GM21528 (cell line): ENCODE data around the gene IQGAP3.

Source experiments
- ATAC-seq: cut with Tn5 transposase; IDR thresholded peaks from one replicate; pipeline ENCODE4 v1.9.1; 2021; ENCODE audit warnings: mild to moderate bottlenecking, moderate library complexity; ENCODE audit not compliant: unreplicated experiment, low FRiP score

The IQGAP3 gene

DNA sequence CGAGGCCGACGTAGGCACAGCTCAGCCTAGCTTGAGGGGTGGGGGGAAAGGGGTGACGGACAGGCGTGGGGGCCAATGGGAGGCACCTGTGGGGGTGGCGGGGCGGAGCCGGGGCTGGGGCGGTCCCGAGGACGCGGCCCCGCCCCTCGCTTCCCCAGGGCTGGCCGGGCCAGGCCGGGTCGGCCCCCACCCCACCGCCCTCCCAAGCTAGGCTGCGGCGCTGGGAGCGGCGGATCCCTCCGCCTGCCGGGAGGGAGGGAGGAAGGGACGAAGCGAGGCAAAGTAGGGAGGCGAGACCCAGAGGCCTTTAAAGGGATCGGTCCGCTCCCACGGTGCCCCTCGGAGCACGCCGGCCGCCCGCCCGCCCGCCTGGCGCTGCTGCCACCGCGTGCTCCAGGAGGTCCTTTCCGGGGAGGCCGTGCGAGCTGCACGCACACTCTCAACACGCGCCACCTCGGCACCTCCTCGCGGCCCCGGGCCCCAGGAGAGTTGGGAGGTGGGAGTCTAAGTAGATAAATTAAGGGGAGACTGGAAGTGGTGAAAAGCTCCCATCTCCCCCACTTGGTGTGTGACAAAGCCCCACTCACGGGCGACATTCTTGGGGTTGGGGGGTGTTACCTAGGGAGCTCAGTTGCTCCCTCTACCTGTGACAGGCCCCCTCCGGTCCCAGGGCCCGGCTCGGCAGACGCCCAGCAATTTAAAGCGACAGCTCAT lies 71.4 kb downstream of the IQGAP3 start:
- peak; percentile 44 for ATAC-seq

DNA sequence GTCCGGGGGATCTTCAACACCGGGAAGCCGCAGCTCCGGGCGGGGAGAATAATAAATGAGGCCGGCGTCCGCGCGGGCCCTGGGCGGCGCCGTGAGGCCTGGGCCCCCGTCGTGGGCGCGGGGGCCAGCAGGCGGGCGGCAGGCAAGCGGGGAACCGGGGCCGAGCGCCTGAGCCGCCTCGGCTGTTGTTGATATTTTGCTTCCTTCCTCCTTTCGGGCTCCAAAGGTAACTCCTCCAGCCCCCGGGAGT lies 71.9 kb downstream of the IQGAP3 start, which contains the start of gene MEF2D:
Gene MEF2D (minus strand): TSS at position 233 of the 250 bp plus-strand sequence. CDS start 17,483 bp downstream, outside the sequence.
- no peak for ATAC-seq

DNA sequence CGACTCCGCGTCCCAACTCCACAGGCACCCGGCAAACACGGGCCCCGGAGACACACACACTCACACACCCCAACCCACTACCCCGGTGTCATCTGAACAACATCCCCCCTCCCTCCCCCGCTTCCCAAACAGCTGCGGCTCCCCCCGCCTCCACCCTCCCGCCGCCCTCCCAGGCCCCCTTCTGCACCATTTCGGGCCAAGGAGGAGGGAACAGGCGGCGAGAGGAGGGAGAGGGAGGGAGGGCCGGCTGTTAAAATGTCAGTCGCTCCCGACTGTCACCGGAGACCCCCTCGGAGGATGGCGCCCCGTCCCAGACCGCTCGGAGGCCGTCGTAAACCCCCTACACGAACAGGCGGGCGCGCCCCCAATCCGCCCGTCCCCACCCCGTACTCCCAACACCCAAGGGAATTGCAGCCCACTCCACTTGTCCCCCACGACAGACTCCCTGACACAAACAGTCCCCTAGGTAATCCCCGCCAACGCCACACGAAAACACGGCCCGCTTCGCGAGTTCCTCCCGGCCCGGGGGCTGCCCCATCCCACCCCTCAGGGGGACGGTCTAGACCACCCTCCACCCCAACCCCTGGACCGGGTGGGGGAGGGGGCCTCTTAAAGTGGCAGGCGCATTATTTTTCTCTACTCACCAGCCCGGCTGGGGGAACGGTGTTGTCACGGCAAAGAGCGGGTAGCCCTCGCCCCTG lies 72.4 kb downstream of the IQGAP3 start:
- ATAC-seq: peak; percentile 3

DNA sequence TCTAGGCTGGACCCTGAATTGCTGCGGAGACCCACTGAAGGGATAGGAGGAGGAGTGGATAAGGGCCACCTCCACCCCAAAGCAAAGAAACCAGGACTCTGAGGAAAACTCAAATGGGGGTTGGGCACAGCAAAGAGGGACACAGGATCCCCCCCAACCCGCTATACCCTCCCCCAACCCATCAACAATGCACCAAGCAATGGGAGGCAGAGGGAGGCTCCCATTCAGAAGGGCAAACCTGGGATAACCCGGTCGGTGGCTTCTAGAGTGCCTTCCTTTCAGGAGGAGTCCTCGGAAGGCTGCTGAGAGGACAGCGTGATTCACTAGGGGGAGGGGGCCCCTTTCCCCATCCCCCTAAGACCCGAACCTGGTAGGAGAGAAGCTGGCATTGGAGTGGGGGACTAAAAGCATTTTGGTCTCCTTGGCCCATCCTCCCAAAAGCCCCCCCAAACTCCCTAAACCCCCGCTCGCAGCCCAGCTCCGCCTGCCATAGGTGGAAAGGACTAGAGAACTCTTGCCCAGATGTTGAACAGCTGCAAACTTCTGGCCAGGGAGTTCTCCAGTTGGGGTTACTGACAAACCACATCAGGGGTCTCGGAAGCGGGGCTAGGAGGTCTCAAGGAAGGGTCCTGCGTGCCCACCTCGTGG lies 73.0 kb downstream of the IQGAP3 start:
- ATAC-seq: no peak

DNA sequence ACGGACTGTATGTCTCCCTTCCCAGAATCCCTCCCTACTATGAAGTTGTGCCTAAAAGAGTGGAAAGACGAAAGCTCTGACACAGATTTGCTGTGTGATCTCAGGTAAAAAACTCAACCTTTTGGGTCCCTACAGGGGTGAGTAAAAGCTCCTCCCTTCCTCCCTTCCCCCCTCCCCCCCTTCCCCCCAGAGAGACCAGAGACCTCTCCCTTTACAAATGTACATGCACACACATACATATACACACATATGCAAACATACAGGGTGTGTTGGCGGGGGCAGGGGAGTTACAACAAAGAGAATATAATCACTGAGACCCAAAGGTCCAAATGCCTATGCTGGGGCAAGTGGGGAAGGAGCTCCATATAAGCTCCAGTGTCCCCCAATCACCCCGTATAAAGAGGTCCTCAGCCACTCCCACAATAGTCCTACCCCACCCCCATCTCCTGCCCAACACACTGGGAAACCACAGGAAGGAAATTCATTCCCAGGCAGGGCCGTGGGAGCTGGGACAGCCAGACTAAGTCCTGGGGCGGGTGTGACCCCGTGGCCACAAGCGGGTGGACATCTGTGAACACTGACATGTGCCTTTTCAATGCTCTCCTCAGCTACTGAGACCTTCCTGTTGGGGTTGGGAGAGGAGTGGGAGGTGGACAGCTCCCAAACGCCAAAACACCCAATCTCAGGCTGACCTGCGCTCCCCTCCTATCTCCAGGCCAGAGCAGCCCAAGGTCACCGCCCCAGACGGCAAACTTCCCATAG lies 73.8 kb downstream of the IQGAP3 start:
- no peak for ATAC-seq

DNA sequence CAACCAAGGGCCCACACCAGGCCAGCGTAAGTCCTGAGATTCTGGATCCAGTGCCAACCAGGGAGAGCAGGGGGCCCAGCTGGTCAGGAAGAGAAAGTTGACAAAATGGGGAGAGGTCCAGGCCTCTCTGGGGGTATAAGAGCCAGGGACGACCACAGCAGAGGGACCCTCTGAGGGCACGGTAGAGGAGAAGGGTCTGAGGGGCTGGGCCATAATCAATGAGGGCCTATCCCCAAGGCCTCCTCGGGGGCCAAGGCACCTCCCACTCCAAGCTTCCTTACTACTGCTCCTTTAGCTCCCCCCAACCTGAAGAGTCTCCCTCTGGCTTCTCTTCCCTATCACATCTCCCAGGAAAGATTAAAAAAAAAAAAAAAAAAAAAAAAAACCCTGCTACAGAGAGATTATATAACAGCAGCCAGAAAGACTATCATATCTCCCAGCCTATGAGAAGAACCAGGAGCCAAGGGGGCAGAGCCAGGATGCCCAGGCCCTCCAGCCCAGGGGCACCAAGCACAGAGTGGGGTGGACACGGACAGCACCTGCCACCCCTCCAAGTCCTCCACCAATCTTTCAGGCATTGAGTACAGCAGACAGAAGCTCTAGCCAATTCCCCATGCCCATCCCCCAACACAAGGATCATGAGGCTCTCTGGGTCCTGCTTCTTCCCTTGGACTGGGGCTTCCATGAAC lies 74.5 kb downstream of the IQGAP3 start:
- no peak for ATAC-seq

DNA sequence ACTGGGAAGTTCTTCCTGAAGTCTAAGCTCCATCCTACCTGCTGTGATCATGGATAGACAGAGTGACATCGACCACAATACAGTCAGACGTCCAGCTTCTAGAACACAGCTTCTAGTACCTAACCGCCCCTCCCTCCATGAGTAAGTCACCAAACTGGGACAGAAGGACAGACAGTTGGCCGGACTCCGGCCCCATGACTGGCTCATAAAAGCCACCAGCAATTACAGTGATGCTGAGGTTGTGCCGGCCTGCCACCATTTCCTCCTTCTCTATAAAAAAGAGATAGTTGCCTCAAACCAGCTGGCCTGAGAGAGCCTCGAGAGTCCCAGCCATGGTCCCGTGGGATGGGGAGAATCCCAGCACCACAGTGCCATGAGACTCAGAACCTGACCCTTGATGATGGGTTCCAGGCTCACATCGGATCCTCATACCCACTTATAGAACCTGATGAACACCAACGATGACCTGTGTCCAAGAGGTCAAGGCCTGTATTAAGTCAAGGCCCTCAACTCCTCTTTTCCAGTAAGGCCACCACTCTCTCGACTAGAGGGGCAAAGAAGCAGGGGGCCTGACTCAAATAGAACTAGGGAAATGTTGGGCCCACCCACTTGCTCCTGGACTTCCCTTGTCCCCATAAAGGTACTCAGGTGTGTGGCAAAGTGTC lies 75.2 kb downstream of the IQGAP3 start:
- ATAC-seq: no peak

DNA sequence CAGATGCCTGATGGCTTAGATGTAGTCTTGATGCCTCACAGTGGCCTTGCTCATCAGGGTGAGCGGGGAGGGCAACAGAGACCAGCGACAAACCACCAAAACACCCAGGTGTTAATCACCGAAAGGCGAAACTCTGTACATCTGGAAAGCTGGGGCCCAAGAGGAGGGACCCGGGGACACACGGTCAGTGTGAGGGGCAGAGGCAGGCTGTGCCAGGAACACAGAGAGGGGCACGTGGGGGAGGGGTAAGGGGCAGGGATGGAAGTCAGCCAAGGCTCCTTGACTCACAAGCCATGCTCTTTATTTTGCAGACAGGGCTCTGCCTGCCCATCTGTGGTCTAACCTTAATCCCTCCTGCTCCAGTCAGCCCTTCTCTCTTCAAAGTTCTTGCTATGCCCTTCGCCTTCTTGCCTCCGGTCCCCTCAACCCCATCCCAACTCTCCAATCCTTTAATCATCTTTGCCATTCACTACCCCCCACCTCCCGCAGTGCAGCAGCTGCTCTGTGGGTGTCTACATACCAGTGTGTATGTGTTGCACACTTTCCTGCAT lies 76.1 kb downstream of the IQGAP3 start:
- no peak for ATAC-seq

DNA sequence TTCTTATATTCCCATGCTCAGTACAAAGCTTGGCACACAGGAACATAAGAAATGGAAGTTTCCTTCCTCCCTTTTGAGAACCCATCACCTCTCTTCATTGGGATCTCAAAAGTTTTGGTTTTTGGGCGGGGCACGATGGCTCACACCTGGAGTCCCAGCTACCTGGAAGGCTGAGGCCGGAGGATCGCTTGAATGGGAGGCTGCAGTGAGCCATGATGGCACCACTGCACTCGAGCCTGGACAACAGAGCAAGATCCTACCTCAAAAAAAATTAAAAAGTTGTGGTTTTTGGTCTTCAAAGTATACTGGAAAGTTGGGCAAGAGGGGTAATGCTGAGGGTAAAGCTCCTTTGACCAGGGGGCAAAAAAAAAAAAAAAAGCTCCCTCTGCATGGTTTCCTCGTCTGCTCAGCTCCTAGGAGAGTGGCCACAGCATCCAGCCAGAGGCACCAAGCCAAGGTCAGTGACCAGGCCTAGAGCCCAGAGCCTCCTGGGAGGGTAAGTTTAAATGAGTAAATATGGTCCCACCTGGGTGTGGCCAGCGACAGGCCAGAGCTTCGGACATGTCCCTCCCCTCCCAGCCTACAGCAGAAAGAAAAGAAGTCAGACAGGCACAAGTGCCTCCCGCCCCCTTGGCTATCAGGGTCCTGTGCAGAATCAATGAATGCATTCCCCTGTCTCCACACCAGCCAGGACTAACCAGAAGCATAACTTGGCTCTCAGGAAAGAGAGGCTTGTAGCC lies 76.8 kb downstream of the IQGAP3 start:
- no peak for ATAC-seq

DNA sequence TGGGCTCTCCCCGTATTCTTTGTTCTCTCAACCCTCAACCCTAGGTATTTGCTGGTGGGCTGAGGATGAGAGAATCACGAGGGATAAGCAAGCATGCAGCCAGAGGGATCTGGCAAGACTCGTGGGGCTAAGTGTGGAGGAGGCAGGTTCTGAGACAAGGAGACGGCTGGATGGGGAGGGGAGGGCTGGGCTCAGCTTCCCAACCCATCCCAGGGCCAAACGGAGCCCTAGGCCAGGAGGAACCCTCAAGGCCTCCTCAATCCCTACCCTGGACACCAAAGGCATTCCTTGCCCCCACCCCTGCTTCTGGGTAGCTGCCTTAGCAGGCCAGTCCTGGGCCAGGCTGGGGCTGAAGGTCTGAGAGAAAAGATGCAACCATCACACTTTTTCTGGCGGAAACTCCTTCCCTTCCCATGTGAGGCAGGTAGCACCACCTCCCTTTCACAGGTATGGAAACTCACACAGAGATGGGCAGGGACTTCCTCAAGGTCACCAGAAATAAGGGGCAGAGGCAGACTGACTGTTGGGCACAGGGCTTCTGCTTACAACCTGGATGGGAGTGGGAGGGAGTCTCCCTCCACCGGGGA lies 78.0 kb downstream of the IQGAP3 start:
- no peak for ATAC-seq

DNA sequence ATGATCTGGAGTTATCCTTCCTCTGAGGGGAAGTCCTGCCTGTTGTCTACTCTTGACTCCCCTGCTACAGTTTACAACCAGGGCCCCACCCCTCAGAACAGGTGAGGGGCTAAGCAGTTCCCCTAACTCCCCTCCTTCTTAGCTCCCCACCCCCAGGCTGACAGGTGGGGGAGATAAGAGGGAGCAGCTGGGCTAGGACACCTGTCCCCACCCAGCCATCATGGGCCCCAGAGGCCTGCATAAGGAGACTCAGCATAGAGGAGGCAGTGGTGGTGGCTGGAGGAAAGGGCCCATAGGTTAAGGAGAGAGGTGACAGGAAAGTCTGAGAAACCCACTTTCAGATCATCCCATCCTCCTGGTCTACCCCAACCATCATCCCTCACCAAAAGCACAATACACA lies 78.6 kb downstream of the IQGAP3 start:
- ATAC-seq: no peak

DNA sequence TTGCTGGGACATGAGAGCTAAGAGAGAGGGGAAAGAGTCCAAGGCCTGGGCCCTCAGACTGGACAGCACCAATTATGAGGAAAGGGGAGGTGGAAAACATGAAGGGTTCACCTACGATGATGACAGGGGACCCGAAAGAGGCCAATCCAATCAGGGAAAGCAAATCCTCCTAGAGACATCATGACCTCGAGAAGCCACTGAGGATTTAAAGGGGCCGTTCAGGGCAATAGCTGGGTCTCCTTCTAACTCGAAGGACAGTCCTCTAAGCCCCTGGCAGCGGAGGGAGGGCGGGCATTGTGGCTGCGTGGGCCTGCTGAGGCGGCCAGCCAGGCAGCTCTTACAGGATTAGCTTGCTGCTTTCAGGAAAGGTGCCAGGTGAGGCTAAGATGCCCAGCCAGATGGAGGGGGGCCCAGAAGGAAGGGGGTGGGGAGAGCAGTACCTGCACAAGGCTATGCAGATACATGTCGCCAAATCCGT lies 79.2 kb downstream of the IQGAP3 start:
- no peak for ATAC-seq

DNA sequence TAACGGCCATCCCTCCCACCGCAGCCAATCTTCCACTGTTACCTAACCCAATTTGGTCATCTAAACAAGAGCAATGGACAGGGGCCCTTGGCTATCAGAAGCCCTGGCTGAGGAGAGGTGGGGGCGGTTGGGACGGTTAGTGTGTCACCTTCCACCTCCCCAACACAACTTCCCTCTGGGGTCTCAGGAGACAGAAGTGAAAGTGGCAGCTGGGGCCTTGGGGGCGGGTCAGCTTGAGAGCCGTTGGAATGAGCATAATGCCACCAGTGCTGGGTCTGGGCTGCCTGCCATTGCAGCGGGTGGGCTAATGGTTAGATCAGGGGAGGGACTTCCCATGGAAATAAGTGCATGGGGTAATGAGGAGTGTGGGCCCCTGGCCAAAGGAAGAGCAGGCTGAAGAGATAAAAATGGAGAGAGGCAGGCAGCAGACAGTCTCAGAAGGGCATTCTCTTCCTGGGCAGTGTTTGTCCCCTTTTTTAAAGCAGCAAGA lies 79.7 kb downstream of the IQGAP3 start:
- no peak for ATAC-seq

DNA sequence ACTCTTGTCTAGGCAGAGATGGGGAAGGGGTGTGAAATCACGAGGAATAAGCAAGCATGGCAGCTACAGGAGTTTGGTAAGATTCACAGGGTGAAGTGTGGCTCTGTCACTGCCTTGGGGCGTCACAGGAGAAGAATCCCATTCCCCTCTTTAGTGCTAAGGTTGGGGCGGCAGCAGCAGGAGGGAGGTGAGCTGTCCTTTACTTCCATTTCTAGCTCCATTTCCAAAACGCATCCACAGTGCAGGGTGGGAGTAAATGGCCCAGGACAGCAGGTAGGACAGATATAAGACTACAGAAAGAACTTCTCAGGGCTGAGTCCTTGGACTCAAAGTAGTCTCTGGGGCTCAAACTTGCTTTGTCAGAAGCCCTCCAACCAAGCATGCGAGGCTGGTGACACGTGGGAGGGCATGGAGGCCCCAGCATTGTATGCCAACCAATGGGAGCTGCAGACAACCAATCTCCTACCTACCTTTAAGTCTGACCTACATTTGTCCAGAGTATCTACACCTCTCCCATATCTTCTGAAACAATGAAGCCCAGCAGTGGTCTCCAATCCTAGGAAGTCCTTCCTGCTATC lies 80.3 kb downstream of the IQGAP3 start:
- ATAC-seq: no peak

DNA sequence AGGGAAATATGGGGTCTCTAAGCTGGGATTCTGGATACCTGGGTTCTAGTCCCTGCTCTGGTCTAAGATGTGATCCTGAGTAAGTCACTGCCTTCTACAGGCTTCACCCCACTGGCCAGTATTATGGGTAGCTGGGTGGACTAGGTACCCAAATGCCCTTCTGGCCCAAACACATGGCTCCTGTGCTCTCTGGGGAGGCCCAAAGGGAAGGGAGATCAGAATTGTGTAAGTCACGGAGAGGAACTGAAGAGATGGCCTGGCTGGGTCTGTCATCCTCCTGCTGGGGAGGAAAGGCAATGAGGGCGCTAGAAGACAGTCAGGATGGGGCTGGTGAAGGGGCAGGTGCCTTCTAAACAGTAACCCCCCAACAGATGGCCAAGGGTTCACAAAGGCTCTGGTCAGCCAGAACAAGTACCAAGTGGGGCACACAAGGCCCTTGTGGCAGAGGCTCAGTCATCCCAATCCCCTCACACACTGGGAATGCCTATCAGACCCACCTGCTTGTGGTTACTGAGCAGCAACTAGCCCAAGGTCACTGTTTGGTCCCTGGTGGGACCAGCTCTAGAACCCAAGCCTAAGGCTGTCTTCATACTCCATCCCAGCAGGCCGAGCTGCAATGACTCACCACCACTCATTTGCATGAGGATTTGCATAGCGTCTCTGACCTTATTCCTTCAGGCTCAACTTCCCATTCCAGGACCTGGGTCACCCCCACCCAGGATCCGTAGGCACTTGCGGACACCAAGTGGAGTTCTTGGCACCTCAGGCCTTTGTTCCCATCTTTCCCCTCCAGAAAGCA lies 81.0 kb downstream of the IQGAP3 start:
- no peak for ATAC-seq

DNA sequence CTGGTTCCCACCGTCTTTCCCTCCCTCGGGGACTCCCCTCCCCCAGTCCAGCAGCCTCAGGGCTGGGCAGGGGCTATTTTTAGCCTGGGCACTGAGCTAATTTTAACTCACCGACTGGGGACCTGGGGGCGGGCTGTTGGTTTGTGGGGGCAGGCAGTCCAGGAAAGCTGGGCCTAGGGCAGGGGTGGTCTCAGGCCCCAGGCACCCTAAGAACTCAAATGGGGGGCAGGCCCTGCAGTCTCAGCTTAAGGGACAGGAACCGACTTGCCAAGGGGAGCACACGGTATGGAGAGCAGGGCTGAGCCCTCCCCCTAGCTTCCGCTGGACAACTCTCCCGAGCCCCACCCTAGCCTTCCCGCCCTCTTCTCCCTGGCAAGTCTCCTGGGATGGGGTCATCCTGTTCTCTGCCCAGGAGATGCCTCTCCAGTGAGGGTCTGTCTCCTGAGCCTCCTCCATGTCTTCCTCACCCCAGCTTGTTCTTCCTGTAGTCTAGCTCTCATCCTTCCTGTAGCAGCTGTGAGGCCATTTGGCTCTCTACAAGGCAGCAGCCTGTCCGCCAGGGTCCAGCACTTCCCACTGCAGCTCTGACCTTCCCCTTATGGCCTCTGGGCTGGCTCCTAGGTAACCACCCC lies 81.8 kb downstream of the IQGAP3 start:
- no peak for ATAC-seq

DNA sequence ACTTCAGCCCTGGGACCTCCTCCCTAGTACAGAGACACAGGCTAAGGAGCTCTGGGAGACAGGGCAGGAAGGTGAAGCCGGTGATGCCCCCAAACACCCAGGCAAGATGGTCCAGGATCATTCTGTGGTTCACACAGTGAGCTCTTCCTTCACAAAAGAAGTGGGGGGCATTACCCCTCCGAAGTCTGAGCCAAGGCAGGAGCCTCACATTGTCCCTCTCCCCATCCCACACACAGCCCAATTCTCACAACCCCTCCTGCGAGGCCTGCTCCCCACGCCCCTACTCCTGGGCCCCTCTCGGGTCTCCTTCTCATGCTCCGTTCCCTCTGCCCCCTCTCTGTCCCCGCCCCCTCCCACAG lies 82.5 kb downstream of the IQGAP3 start:
- ATAC-seq: no peak
